Kidney epithelial cell (primary cell): ENCODE data around the gene DNAJA4. TPM values are rescaled to one million over a fixed set of nuclear protein-coding genes. Genes with fewer than 3 reads are reported as not detected.

Source experiments
- DNase-seq: peaks from one replicate; pipeline ENCODE4 v3.0.0-alpha.2; 2010; ENCODE audit warnings: low read depth
- H3K27me3 ChIP-seq: 2 replicates; pipeline ENCODE4 v1.6.0; 2011; ENCODE audit warnings: low read length; ENCODE audit not compliant: control insufficient read depth, insufficient read depth
- H3K36me3 ChIP-seq: 2 replicates; pipeline ENCODE4 v1.5.1; 2011; ENCODE audit warnings: low read length; ENCODE audit not compliant: control insufficient read depth, insufficient read depth
- H3K4me3 ChIP-seq: 2 replicates; pipeline ENCODE4 v1.5.1; 2011; ENCODE audit warnings: low read depth, mild to moderate bottlenecking, control low read depth, low read length
- CTCF ChIP-seq: IDR thresholded peaks from 2 replicates; pipeline ENCODE4 v1.5.1; 2011; ENCODE audit warnings: mild to moderate bottlenecking, moderate library complexity, low read length, control low read depth, inconsistent platforms; ENCODE audit not compliant: insufficient read depth, poor library complexity, severe bottlenecking
- total RNA-seq: library from RNA; depleted of rRNA; stranded (reverse); fragments of >200 nt; gene quantifications from 2 replicates; pipeline ENCODE4 v1.2.3, GENCODE V29; 2015

The DNAJA4 gene
- total RNA-seq, 1 donor from 2014 or later, result 11.0 TPM

- no peak overlapping the region for H3K4me3 ChIP-seq
- no peak for DNase-seq
- no peak for TF ChIP-seq CTCF
- no peaks in the 10 kb centered on the region for H3K36me3 ChIP-seq
- peaks cover 6% of the 10 kb centered on the region for H3K27me3 ChIP-seq
Measured at GRCh38 chr15:78327466-78327865, 63.1 kb downstream of the DNAJA4 start.

- Histone ChIP-seq H3K27me3 (peaks cover 6% of the 10 kb centered on the region), H3K4me3 (no peak overlapping the region), H3K36me3 (no peaks in the 10 kb centered on the region)
- TF ChIP-seq CTCF, result no peak
- DNase-seq, result no peak
Measured at GRCh38 chr15:78329625-78330024, 65.3 kb downstream of the DNAJA4 start.

Other genes with a start within 250 kb of the DNAJA4 start
- 29.0 and 30.9 TPM in 2 replicates for gene TBC1D2B, start 186.9 kb upstream of the DNAJA4 start, total RNA-seq
- not detected in 2 replicates for gene SH2D7, start 172.0 kb upstream of the DNAJA4 start, total RNA-seq
- gene CIB2, start 133.1 kb upstream of the DNAJA4 start, total RNA-seq, result 16.3 and 21.4 TPM in 2 replicates
- 37.4 and 60.4 TPM in 2 replicates for gene IDH3A, start 115.2 kb upstream of the DNAJA4 start, total RNA-seq
- gene ACSBG1, start 30.0 kb upstream of the DNAJA4 start, total RNA-seq, result not detected in 2 replicates
- 51.1 and 54.6 TPM in 2 replicates for gene SKIC8, start 35.0 kb downstream of the DNAJA4 start, total RNA-seq
- not detected in 2 replicates for gene CRABP1, start 75.8 kb downstream of the DNAJA4 start, total RNA-seq
- 22.5 and 23.5 TPM in 2 replicates for gene IREB2, start 173.7 kb downstream of the DNAJA4 start, total RNA-seq
- gene HYKK, start 243.0 kb downstream of the DNAJA4 start, total RNA-seq, result 3.9 and 4.4 TPM in 2 replicates